HEK293T (cell line): ENCODE measurements around the gene ANKDD1B.
"Not testable (repeated sequence)": the region's sequence is repeated elsewhere in the genome, so short reads cannot be mapped to it uniquely, and the experiment has no call there.

Source experiments
- CTCF ChIA-PET: fragments of 350-600 bp; formaldehyde crosslinking; extraction: SDS; loops from one replicate; lab custom pipeline; 2021; ENCODE audit warnings: antibody characterized with exemption, inconsistent platforms; lab: Yijun Ruan, JAX
- POLR2A ChIA-PET: fragments of 350-600 bp; formaldehyde crosslinking; extraction: SDS; loops from one replicate; lab custom pipeline; 2020; ENCODE audit warnings: antibody characterized with exemption, inconsistent platforms; lab: Yijun Ruan, JAX
- DNase-seq: peaks from one replicate; pipeline ENCODE4 v3.0.0; 2012; ENCODE audit warnings: mixed read lengths; ENCODE audit errors: extremely low spot score
- ARNT ChIP-seq: fragments of 450-650 bp; IDR thresholded peaks from 2 replicates; pipeline ENCODE4 v1.6.1; 2017; ENCODE audit warnings: mild to moderate bottlenecking
- BHLHE40 ChIP-seq: fragments of 450-650 bp; IDR thresholded peaks from 2 replicates; pipeline ENCODE4 v1.6.1; 2016; ENCODE audit warnings: mild to moderate bottlenecking, moderate library complexity, borderline replicate concordance
- CTBP1 ChIP-seq: fragments of 450-650 bp; IDR thresholded peaks from 2 replicates; pipeline ENCODE4 v1.6.1; 2016; ENCODE audit warnings: borderline replicate concordance
- ELF4 ChIP-seq: fragments of 450-650 bp; IDR thresholded peaks from 2 replicates; pipeline ENCODE4 v1.6.1; 2017; ENCODE audit warnings: antibody characterized with exemption
- FOXA1 ChIP-seq: fragments of 450-650 bp; IDR thresholded peaks from 2 replicates; pipeline ENCODE4 v1.6.1; 2016; ENCODE audit warnings: mild to moderate bottlenecking
- FOXK2 ChIP-seq: fragments of 450-650 bp; IDR thresholded peaks from 2 replicates; pipeline ENCODE4 v1.6.1; 2016; ENCODE audit warnings: mild to moderate bottlenecking
- FOXM1 ChIP-seq: fragments of 450-650 bp; IDR thresholded peaks from 2 replicates; pipeline ENCODE4 v1.6.1; 2017; ENCODE audit warnings: mild to moderate bottlenecking, borderline replicate concordance
- HDGF ChIP-seq: fragments of 450-650 bp; IDR thresholded peaks from 2 replicates; pipeline ENCODE4 v1.6.1; 2017; ENCODE audit warnings: antibody characterized with exemption, borderline replicate concordance
- L3MBTL2 ChIP-seq: fragments of 450-650 bp; conservative IDR thresholded peaks from 2 replicates; pipeline ENCODE4 v1.6.1; 2016; ENCODE audit warnings: mild to moderate bottlenecking
- LEF1 ChIP-seq: fragments of 450-650 bp; IDR thresholded peaks from 2 replicates; pipeline ENCODE4 v1.6.1; 2017; ENCODE audit warnings: mild to moderate bottlenecking, borderline replicate concordance
- NFRKB ChIP-seq: fragments of 450-650 bp; IDR thresholded peaks from 2 replicates; pipeline ENCODE4 v1.6.1; 2016; ENCODE audit warnings: mild to moderate bottlenecking, moderate library complexity
- PKNOX1 ChIP-seq: fragments of 450-650 bp; IDR thresholded peaks from 2 replicates; pipeline ENCODE4 v1.6.1; 2016
- SP1 ChIP-seq: fragments of 450-650 bp; IDR thresholded peaks from 2 replicates; pipeline ENCODE4 v1.6.1; 2017
- SUZ12 ChIP-seq: fragments of 450-650 bp; IDR thresholded peaks from 2 replicates; pipeline ENCODE4 v1.6.1; 2016; ENCODE audit warnings: mild to moderate bottlenecking
- TARDBP ChIP-seq: fragments of 450-650 bp; IDR thresholded peaks from 2 replicates; pipeline ENCODE4 v1.6.1; 2016
- ZNF384 ChIP-seq: fragments of 450-650 bp; IDR thresholded peaks from 2 replicates; pipeline ENCODE4 v1.6.1; 2016

Gene ANKDD1B

GRCh38 chr5:75611311-75612225, at the start of gene ANKDD1B:
ANKDD1B (plus strand) TSS chr5:75611453; CDS start chr5:75611635, 182 bp downstream.
- no peak for TF ChIP-seq FOXA1
- no peak for TF ChIP-seq ELF4
- TF ChIP-seq NFRKB, result no peak
- no peak for TF ChIP-seq BHLHE40
- no peak for TF ChIP-seq TARDBP
- TF ChIP-seq SP1, result no peak
- TF ChIP-seq L3MBTL2, result peak; percentile 14; the same call in 1 of the 2 replicates
- TF ChIP-seq PKNOX1, result peak; percentile 20; the same call in 1 of the 2 replicates
- TF ChIP-seq ARNT, result no peak
- peak; percentile 42 for DNase-seq
- ChIA-PET CTCF (no interaction called here), POLR2A (no interaction called here)

- CTCF ChIA-PET, POLR2A ChIA-PET, DNase-seq: not testable (repeated sequence)
These were observed 45.1 kb upstream of the ANKDD1B start for GRCh38 chr5:75565991-75566709.

GRCh38 chr5:75566710-75567309, 44.4 kb upstream of the ANKDD1B start:
- CTCF ChIA-PET, result no interaction called here
- TF ChIP-seq PKNOX1 (peak; percentile 37; the same call in 1 of the 2 replicates), FOXM1 (no peak)
- POLR2A ChIA-PET, result no interaction called here
- peak; percentile 26 for DNase-seq

GRCh38 chr5:75567710-75568109, 43.5 kb upstream of the ANKDD1B start:
- POLR2A ChIA-PET, result no interaction called here

GRCh38 chr5:75568202-75568601, 43.1 kb upstream of the ANKDD1B start:
- TF ChIP-seq LEF1 (no peak), SUZ12 (no peak), BHLHE40 (no peak), CTBP1 (no peak), NFRKB (no peak), ARNT (no peak), HDGF (no peak), ZNF384 (no peak), FOXK2 (no peak), L3MBTL2 (no peak), SP1 (no peak), FOXM1 (no peak), PKNOX1 (no peak), ELF4 (no peak), TARDBP (no peak), FOXA1 (no peak)
- ChIA-PET POLR2A (no interaction called here), CTCF (no interaction called here)
- no peak for DNase-seq

More at GRCh38 chr5:75567710-75568109, 43.5 kb upstream of the ANKDD1B start:
- no peak for DNase-seq
- TF ChIP-seq ARNT (no peak), TARDBP (no peak), ELF4 (no peak), LEF1 (no peak), FOXK2 (no peak), SP1 (no peak), ZNF384 (no peak), FOXM1 (no peak), PKNOX1 (no peak), HDGF (no peak), L3MBTL2 (no peak), CTBP1 (no peak), BHLHE40 (no peak), FOXA1 (no peak), SUZ12 (no peak), NFRKB (no peak)
- CTCF ChIA-PET, result no interaction called here
